Measurements from ENCODE around the gene EVC2.

- TF ChIP-seq POLR2A (IDR thresholded peaks at IDR 0.05) (no peak), CTCF (IDR thresholded peaks at IDR 0.05) (no peak), EP300 (IDR thresholded peaks at IDR 0.05) (no peak), POLR2AphosphoS5 (IDR thresholded peaks at IDR 0.05) (no peak)
These were observed 154.0 kb downstream of the EVC2 start for GRCh38 chr4:5554376-5554775.
